Omental fat pad (tissue), 4 donors: ENCODE measurements around the gene ZBTB11. TPM values are rescaled to one million over a fixed set of nuclear protein-coding genes. Genes with fewer than 3 reads are reported as not detected.
"Not testable (repeated sequence)": the region's sequence is repeated elsewhere in the genome, so short reads cannot be mapped to it uniquely, and the experiment has no call there.

ENCODE experiments used
- ATAC-seq: fragments of 150-250 bp; one replicate; pipeline ENCODE4 v1.9.1; 2016; ENCODE audit warnings: mild to moderate bottlenecking, moderate library complexity; ENCODE audit not compliant: low FRiP score
- DNase-seq: peaks from one replicate; pipeline ENCODE4 v3.0.0-alpha.2; 2019; ENCODE audit warnings: low spot score
- total RNA-seq, 4 donors: library from RNA; depleted of rRNA; stranded (reverse); fragments of >200 nt; gene quantifications; one replicate each; pipeline ENCODE4 v1.1.0, GENCODE V29; 2016
- TF ChIP-seq, protein P1 (sequence below), 3 donors: fragments of 450-650 bp; IDR thresholded peaks; one replicate each; pipeline ENCODE4 v1.5.1; 2016 to 2017; ENCODE audit warnings: antibody characterized with exemption in 3 of 3, mild to moderate bottlenecking in 3 of 3, moderate library complexity in 2 of 3

ZBTB11 gene
- total RNA-seq, 4 donors from 2014 or later, result 20.8 to 40.2 (median 23.6) TPM

DNA sequence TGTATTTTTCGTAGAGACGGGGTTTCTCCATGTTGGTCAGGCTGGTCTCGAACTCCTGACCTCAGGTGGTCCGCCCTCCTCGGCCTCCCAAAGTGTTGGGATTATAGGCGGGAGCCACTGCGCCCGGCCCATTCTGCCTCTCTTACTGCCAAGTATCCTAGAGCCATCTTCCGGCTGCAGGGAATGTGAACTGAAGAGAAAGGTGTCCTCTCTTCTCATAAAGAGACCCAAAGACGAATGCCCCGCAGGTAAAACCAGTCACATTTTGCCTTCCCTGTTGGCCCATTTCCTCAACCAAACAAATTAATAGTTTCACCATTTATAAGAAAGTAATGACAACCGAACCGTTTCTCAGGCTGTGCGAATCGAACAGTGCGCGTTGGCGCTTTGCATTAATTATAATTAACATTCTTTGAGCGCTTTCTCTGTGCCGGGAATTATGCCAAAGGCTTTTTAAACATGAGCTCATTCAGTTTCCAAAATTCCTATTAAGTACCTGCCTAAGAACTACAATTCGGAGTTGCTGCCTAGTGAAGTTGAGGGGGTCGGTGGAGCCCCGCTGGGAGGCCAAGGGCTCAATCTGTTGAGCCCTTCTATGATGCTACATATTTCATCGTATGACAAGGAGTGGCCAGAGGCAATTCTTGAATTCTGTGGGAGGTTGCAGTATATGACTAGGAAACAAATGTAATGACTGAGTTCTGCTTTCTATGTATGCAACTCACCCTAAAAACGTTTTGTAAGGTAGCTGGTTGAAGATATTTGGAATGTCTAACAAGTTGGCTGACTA is 10.4 kb upstream of the ZBTB11 start:
- DNase-seq (no peak), ATAC-seq (no peak)
- TF ChIP-seq, protein P1, sequence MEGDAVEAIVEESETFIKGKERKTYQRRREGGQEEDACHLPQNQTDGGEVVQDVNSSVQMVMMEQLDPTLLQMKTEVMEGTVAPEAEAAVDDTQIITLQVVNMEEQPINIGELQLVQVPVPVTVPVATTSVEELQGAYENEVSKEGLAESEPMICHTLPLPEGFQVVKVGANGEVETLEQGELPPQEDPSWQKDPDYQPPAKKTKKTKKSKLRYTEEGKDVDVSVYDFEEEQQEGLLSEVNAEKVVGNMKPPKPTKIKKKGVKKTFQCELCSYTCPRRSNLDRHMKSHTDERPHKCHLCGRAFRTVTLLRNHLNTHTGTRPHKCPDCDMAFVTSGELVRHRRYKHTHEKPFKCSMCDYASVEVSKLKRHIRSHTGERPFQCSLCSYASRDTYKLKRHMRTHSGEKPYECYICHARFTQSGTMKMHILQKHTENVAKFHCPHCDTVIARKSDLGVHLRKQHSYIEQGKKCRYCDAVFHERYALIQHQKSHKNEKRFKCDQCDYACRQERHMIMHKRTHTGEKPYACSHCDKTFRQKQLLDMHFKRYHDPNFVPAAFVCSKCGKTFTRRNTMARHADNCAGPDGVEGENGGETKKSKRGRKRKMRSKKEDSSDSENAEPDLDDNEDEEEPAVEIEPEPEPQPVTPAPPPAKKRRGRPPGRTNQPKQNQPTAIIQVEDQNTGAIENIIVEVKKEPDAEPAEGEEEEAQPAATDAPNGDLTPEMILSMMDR (IDR thresholded peaks at IDR 0.05), result no peak

DNA sequence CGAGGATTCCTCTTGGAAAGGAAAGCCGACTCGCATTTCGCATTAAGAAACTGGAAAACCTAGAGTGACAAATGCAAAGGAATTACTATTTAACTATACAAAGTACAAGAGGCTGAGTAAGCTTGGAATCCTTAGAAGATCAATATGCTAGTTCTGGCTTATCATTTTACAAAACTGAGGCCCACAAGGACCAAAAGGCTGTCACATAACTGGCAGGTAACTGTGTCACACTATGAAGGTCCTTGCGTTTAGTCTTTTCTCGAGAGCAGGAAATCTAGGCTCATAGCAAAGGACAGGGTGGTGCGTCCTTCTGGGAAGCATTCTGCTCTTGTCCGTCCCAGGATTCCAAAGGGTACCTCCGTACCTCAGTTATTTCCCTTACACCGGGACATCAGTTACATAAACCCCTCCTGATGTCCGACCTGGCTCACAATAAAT is 9.0 kb upstream of the ZBTB11 start:
- TF ChIP-seq, protein P1 (IDR thresholded peaks at IDR 0.05), result no peak
- ATAC-seq, result peak; percentile 6
- DNase-seq, result no peak

DNA sequence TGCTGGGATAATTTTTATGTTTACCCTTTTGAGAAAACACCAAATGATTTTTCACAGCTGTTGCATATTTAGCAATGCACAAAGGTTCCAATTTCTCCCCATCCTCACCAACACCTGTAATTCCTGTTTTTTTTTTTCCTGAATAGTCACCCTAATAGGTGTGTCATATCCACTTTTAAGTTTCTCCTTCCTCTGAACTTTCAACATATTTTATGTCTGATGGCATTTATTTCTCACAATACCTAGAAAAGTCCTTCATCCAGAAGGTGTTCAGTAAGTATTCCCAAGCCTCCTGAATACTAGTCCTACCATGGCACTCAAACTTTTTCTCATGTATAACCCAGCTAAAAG is 8.1 kb upstream of the ZBTB11 start:
- TF ChIP-seq, protein P1 (IDR thresholded peaks at IDR 0.05), result no peak
- no peak for ATAC-seq
- DNase-seq, result no peak

DNA sequence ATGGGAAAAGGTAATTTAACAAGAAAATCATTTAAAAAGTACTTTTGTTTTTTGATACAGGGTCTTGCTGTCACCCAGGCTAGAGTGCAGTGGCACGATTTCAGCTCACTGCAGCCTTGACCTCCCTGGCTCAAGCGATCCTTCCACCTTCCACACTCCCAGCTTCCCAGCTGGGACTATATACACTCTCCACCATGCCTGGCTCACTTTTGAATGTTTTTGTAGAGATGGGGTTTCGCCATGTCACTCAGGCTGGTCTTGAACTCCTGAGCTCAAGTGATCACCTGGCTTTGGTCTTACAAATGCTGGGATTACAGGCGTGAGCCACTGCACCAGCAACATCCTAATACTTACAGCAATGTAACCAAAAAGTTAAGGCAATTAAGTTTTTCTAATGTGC is 3.5 kb upstream of the ZBTB11 start:
- DNase-seq (no peak), ATAC-seq (no peak)
- TF ChIP-seq, protein P1 (IDR thresholded peaks at IDR 0.05), result no peak

DNA sequence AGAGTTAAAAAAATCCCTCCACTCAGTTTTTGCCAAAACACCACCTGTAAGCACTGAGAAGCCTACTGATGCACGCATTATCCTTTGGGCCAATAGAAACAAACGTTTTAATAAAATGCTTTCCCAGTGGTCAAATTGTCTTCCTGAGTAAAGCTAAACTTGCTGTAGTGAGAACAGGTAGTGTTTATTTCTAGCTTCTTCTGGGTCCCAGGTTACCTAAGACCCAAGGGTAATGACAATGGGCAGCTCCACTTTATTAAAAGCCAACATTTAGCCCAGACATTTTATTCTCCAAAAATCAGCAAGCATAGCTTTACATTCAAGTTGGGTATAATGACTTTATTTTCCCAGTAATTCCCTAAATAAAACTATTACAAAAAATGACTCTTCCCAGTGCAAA is 1.9 kb upstream of the ZBTB11 start:
- DNase-seq, ATAC-seq: not testable (repeated sequence)

DNA sequence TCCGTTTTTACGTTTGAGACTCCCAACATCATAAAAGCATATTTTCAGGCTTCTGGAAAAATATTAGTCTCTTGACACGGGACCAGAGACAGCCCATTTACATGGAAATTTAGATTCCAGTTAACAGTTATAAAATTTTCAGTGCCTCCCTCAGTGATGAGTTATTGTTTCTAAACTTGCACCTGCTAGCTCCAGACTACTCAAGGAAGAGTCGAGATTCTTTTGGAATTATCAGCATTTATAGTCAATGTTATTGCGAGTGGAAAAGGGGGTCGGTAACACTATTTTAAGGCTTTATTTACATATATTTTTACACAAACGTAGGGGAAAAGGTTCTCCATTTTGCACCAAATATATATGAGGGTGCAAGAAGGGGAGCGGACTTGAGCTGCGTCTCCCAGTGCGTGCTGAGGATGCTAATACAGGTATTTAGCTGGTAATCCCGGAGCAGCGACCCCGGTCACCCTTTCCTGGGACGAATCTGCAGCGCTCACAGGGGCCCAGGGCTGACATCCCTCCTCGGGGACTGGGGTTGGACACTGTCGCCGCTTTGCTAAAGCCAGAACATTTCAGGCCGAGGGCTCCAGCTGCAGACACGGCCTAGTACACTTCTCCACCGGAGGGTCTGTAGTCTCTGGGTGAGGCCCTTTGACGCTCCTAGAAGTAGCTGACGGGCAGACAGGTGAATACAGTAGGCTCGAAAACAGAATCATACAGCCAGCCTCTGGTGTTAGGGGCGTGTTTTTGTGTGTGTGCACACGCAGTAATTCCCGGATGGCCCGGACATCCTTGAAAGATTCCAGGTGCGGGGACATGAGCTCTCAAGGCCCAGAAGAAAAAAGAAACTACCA is 729 bp upstream of the ZBTB11 start:
- TF ChIP-seq, protein P1 (IDR thresholded peaks at IDR 0.05), result no peak
- no peak for ATAC-seq
- DNase-seq, result no peak

DNA sequence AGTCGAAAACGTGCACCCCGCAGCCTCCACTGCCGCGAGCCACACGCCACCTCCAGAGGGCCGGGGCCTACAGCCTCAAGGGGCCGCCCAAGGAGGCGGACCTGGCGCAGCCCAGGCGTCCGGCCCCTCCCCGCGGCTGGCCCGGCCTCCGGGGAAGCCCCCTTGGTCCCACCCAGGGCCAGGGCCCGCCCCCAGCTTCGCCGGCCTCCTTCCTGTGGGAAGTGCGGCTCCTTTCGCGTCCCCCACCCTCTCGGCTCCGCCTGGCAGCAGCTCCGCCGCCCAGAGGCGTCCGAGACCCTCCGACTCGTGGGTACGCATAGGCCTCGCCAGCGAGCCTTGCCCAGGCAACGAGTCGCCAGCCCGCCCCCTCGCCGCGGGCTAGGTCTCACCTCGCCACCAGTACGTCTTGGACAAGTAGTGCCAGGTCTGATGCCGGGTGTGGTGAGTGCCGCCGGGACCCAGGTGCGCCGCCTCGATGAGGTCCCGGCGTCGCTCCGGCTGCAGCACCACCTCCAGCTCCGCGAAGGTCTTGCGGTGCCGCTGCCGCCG is 642 bp downstream of the ZBTB11 start:
- TF ChIP-seq, protein P1 (IDR thresholded peaks at IDR 0.05), result no peak
- peak; percentile 98 for ATAC-seq
- peak; percentile 61 for DNase-seq
